ENCODE results near the gene PTGFRN.

The PTGFRN gene

DNA sequence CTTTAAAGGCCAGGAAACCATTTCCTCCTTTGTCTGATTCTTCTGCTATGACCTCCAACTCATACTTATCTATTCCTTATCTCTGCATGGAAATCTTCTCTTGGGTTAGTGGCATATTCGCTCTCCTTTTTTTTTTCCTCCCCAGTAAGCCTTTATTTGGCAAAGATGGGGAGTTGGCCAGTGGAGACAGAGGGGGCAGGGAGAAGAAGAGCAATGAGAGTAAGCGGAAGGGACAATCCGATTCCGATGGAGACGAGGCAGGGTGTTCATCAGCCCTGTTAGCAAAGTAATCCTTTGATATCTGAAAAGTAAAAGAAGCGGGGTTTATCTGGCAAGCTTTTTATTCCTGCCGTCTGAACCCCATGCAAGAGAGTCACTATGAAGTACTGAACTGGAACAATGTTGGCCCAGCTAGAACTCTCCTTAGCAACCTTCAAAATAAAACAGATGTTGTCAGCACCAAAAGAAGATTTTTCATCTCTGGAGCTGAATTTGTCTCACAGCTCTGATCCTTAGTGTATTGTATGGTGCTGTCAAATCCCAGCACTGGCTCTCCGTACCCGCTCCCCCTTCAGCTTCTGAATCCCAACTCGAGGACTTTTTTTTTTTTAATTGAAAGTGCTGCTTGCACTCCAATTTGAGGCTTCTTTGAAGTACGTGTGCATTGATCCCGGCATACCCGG lies 40.9 kb downstream of the PTGFRN start:
- Histone ChIP-seq H3K9ac (ENCODE audit: low read length) (no peak overlapping the region), H3K4me1 (ENCODE audit: control insufficient read depth, insufficient read depth, low read length) (no peaks in the 10 kb centered on the region), H3K9me3 (ENCODE audit: control insufficient read depth, low read length) (no peaks in the 10 kb centered on the region), H3K27me3 (ENCODE audit: control insufficient read depth, insufficient read depth, low read length) (no peaks in the 10 kb centered on the region), H3K4me3 (ENCODE audit: low read length) (no peak overlapping the region), H3K36me3 (ENCODE audit: control insufficient read depth, insufficient read depth, low read length) (peaks cover 7% of the 10 kb centered on the region)

DNA sequence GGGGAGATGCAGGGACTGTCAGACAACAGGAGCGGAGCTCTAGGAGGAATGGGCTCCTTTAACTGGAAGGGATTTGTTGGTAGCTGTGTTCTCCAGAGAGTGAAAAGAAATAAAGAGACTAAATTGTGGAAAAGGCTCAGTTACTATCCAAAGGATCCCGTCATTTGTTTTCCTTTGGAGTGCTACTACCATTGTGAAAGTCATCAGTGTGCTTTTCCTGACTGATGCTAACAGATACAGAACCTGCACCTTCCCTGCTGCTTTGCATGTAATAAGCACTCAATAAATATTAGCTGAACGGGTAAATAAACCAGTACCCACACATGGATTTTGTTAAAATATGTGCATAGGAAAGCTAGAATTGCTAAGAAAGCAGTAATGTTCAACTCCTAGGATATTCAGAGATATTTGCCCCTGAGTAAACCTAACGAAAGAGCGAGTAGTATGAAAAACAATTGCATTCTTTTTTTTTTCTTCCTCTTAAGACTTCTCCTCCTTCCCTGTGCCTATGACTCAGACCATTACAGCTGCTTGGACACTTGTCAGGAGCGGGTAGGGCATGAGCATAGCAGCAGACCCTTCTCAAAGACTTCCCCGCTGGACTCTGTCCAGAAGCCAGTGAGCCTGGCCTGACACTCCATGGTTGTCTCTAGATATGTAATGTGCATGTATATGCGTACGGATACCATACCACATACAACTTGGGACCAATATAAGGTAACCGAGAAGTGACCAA lies 41.7 kb downstream of the PTGFRN start:
- H3K4me1 ChIP-seq (ENCODE audit: control insufficient read depth, insufficient read depth, low read length) = no peaks in the 10 kb centered on the region
- peaks cover 7% of the 10 kb centered on the region for H3K36me3 ChIP-seq (ENCODE audit: control insufficient read depth, insufficient read depth, low read length)
- H3K9me3 ChIP-seq (ENCODE audit: control insufficient read depth, low read length) = no peaks in the 10 kb centered on the region
- no peak overlapping the region for H3K4me3 ChIP-seq (ENCODE audit: low read length)
- no peaks in the 10 kb centered on the region for H3K27me3 ChIP-seq (ENCODE audit: control insufficient read depth, insufficient read depth, low read length)
- no peak overlapping the region for H3K9ac ChIP-seq (ENCODE audit: low read length)

DNA sequence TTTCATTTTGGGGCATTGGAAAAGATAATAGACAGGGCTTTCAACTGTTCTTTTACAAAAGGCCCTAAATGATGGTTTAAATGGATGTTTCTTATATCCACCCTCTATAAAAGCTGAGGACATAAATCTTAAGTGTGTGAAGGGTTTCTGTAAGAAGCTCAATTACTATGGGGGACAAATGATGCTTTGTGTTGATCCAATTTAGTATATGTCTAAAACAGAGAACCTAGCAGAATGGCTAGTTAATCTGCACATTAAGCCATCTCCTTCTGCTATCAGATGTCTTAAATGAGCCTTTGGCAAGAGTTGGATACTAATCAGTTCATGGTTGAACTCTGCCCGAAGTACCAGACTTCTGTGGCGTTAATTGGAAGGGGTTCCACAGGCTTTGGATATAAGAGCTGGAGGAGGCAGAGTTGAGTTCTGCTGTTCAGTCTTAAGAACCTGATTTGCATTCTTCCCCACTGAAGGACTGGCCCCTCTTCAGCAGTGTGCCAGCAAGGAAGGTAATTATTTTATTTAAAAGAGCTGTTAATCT lies 43.1 kb downstream of the PTGFRN start:
- H3K4me1 ChIP-seq (ENCODE audit: control insufficient read depth, insufficient read depth, low read length) = no peaks in the 10 kb centered on the region
- H3K36me3 ChIP-seq (ENCODE audit: control insufficient read depth, insufficient read depth, low read length) = peaks cover 7% of the 10 kb centered on the region
- H3K27me3 ChIP-seq (ENCODE audit: control insufficient read depth, insufficient read depth, low read length) = no peaks in the 10 kb centered on the region
- H3K9ac ChIP-seq (ENCODE audit: low read length) = no peak overlapping the region
- no peaks in the 10 kb centered on the region for H3K9me3 ChIP-seq (ENCODE audit: control insufficient read depth, low read length)
- no peak overlapping the region for H3K4me3 ChIP-seq (ENCODE audit: low read length)

DNA sequence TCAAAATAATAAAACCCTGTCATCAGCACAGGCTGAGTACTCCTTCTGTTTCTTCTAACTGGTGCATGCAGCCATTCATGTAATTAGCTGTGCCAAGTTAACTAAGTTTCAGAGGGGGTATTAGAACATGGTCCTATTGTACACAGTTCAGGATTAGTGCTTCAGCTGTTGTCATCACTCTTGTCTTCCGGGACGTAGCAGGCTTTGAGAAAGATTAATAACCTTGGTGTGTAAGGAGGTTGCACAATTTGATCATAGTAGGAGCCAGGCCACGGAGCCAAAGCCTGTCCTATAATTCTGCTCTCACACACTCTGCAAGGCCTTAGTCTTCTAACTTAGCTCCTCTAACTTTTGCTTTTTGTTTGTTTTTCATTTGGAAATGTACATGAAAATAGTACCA lies 44.7 kb downstream of the PTGFRN start:
- no peak overlapping the region for H3K9ac ChIP-seq (ENCODE audit: low read length)
- no peaks in the 10 kb centered on the region for H3K27me3 ChIP-seq (ENCODE audit: control insufficient read depth, insufficient read depth, low read length)
- no peaks in the 10 kb centered on the region for H3K9me3 ChIP-seq (ENCODE audit: control insufficient read depth, low read length)
- peaks cover 8% of the 10 kb centered on the region for H3K4me1 ChIP-seq (ENCODE audit: control insufficient read depth, insufficient read depth, low read length)
- H3K36me3 ChIP-seq (ENCODE audit: control insufficient read depth, insufficient read depth, low read length) = peaks cover 3% of the 10 kb centered on the region
- no peak overlapping the region for H3K4me3 ChIP-seq (ENCODE audit: low read length)

DNA sequence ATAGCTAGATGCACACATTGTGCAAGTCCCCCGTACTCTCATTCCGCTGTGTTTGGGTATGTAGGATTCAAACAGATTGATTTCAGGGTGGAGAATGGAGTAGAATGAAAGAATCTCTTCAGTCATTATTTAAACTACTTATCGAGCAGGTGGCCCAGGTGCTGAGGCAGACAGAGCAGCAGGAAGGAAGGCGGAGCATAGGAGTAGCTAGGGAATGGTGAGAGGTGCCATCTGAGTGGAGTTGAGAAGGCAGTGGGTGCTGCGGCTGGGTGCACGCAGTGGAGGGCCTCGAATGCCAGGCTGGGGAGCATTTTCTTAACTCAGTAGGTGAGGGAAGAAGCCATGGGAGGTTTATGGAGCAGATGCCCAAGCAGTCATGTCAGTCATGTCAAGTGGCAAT lies 46.7 kb downstream of the PTGFRN start:
- Histone ChIP-seq H3K9me3 (ENCODE audit: control insufficient read depth, low read length) (no peaks in the 10 kb centered on the region), H3K36me3 (ENCODE audit: control insufficient read depth, insufficient read depth, low read length) (no peaks in the 10 kb centered on the region), H3K27me3 (ENCODE audit: control insufficient read depth, insufficient read depth, low read length) (no peaks in the 10 kb centered on the region), H3K4me1 (ENCODE audit: control insufficient read depth, insufficient read depth, low read length) (peaks cover 8% of the 10 kb centered on the region), H3K9ac (ENCODE audit: low read length) (no peak overlapping the region), H3K4me3 (ENCODE audit: low read length) (no peak overlapping the region)

DNA sequence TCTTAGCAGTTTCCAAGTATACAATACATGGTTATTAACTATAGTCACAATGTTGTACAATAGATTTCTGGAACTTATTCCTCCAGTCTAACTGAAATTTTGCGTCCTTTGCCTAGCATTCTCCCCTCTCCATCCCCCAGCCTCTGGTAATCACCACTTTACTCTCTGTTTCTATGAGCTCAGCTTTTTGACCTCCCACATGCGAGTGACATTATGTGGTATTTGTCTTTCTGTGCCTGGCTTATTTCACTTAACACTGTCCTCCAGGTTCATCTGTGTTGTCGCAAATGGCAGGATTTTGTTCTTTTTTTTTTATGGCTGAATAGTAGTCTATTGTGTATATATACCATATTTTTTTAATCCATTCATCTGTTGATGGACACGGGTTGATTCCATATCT lies 47.9 kb downstream of the PTGFRN start:
- no peak overlapping the region for H3K9ac ChIP-seq (ENCODE audit: low read length)
- peaks cover 3% of the 10 kb centered on the region for H3K36me3 ChIP-seq (ENCODE audit: control insufficient read depth, insufficient read depth, low read length)
- H3K27me3 ChIP-seq (ENCODE audit: control insufficient read depth, insufficient read depth, low read length) = no peaks in the 10 kb centered on the region
- no peaks in the 10 kb centered on the region for H3K9me3 ChIP-seq (ENCODE audit: control insufficient read depth, low read length)
- H3K4me1 ChIP-seq (ENCODE audit: control insufficient read depth, insufficient read depth, low read length) = peaks cover 8% of the 10 kb centered on the region
- no peak overlapping the region for H3K4me3 ChIP-seq (ENCODE audit: low read length)

DNA sequence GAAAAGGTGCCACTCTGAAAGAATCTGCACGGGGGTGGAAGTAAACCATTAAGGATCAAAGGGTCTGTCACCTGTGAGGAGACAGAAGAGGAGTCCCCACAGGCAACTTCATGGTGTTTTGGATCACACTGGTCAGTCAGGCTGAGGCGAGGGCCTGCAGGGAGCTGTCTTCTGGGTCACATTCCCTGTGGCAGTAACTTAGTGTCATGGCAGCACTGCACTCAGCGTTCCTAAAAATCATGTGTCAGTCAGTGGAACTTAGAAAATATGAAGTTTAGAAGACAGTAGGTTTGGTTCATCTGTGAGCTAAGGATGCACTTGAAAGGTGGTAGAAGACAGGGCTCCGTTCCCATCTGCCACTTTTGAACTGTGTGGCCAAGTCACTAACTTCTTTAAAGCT lies 48.4 kb downstream of the PTGFRN start:
- H3K9ac ChIP-seq (ENCODE audit: low read length) = no peak overlapping the region
- H3K9me3 ChIP-seq (ENCODE audit: control insufficient read depth, low read length) = no peaks in the 10 kb centered on the region
- H3K27me3 ChIP-seq (ENCODE audit: control insufficient read depth, insufficient read depth, low read length) = no peaks in the 10 kb centered on the region
- no peak overlapping the region for H3K4me3 ChIP-seq (ENCODE audit: low read length)
- H3K4me1 ChIP-seq (ENCODE audit: control insufficient read depth, insufficient read depth, low read length) = peaks cover 8% of the 10 kb centered on the region
- peaks cover 7% of the 10 kb centered on the region for H3K36me3 ChIP-seq (ENCODE audit: control insufficient read depth, insufficient read depth, low read length)

DNA sequence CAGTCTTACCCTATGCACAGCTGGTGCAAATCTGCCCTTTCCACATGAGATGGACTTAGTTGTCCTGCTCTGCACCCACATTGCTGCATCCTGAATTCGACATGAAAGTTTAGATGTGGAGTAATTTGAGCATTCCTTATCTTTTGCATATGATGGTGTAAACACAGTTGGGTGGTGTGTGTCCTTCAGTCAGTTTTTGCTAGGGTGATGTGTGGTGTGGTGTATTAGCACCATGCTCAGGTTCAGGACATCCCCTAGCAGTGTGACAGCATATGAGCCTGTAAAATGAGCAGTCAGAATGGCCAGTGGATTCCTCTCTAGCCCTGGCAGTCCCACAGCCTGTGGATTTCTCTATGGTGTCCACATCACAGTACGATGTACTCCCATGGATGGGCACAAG lies 49.3 kb downstream of the PTGFRN start:
- H3K27me3 ChIP-seq (ENCODE audit: control insufficient read depth, insufficient read depth, low read length) = no peaks in the 10 kb centered on the region
- H3K9me3 ChIP-seq (ENCODE audit: control insufficient read depth, low read length) = no peaks in the 10 kb centered on the region
- H3K36me3 ChIP-seq (ENCODE audit: control insufficient read depth, insufficient read depth, low read length) = peaks cover 9% of the 10 kb centered on the region
- no peak overlapping the region for H3K9ac ChIP-seq (ENCODE audit: low read length)
- H3K4me1 ChIP-seq (ENCODE audit: control insufficient read depth, insufficient read depth, low read length) = peaks cover 8% of the 10 kb centered on the region
- H3K4me3 ChIP-seq (ENCODE audit: low read length) = no peak overlapping the region

DNA sequence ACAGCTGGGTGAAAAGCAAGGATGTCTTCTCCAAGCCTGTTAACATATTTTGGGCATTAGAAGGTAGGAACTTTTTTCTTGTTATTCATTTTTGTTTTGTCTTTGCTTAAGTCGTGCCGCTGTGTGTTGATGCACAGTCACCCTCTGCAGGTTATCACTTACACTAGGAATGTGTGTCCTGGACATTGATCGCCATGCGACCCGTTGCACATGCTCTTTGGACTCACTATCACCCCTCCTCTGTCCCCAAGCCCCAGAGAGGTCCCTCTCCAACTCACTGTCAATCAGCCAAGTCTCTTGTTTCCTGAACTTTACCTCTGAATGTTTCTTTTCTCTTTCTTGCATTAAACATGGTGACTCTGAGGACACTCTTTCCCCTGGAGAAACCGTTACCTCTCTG lies 51.9 kb downstream of the PTGFRN start:
- Histone ChIP-seq H3K9ac (ENCODE audit: low read length) (no peak overlapping the region), H3K4me1 (ENCODE audit: control insufficient read depth, insufficient read depth, low read length) (peaks cover 8% of the 10 kb centered on the region), H3K27me3 (ENCODE audit: control insufficient read depth, insufficient read depth, low read length) (no peaks in the 10 kb centered on the region), H3K4me3 (ENCODE audit: low read length) (no peak overlapping the region), H3K36me3 (ENCODE audit: control insufficient read depth, insufficient read depth, low read length) (peaks cover 12% of the 10 kb centered on the region), H3K9me3 (ENCODE audit: control insufficient read depth, low read length) (no peaks in the 10 kb centered on the region)

DNA sequence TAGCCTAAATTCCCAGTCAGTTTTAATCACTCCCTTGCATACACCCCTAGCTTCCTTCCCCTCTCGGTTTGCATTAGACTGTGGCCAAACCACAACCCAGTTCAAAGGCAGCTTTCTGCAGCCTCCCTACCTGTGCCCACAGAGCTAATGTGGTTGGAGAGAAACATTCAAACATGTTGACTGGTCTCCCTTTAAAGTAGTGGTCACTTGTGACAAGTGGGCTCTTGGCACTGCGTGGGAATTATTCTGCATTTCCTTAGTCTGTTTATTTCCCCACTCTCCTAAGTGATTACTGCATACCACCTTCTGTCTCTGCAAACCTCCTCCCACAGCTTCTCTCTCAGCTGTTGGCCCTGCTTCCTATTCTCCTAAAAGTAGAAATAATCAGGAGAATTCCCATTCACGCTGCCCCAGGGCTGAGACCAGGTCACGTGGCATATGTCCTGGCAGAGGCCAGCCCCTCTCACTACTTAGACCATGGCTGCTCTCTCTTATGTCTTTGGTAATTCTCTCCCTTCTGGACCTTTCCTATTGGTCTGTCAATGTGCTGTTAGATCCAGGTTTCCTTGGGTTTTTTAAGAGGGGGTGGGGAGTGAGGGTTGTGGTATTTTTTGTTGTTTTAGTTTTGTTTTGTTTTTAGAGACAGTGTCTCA lies 53.4 kb downstream of the PTGFRN start:
- Histone ChIP-seq H3K27me3 (ENCODE audit: control insufficient read depth, insufficient read depth, low read length) (no peaks in the 10 kb centered on the region), H3K4me1 (ENCODE audit: control insufficient read depth, insufficient read depth, low read length) (peaks cover 8% of the 10 kb centered on the region), H3K9ac (ENCODE audit: low read length) (no peak overlapping the region), H3K36me3 (ENCODE audit: control insufficient read depth, insufficient read depth, low read length) (peaks cover 12% of the 10 kb centered on the region), H3K9me3 (ENCODE audit: control insufficient read depth, low read length) (no peaks in the 10 kb centered on the region), H3K4me3 (ENCODE audit: low read length) (no peak overlapping the region)

DNA sequence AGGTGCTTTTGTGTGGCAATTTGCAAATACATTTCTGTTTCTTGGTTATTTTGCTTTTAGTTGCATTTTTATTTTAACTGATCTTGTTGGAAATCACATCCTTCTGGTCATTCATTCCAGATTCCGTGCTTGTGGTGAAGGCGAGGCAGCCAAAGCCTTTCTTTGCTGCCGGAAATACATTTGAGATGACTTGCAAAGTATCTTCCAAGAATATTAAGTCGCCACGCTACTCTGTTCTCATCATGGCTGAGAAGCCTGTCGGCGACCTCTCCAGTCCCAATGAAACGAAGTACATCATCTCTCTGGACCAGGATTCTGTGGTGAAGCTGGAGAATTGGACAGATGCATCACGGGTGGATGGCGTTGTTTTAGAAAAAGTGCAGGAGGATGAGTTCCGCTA lies 57.1 kb downstream of the PTGFRN start:
- H3K27me3 ChIP-seq (ENCODE audit: control insufficient read depth, insufficient read depth, low read length) = no peaks in the 10 kb centered on the region
- H3K4me3 ChIP-seq (ENCODE audit: low read length) = no peak overlapping the region
- peaks cover 12% of the 10 kb centered on the region for H3K36me3 ChIP-seq (ENCODE audit: control insufficient read depth, insufficient read depth, low read length)
- H3K9ac ChIP-seq (ENCODE audit: low read length) = no peak overlapping the region
- H3K4me1 ChIP-seq (ENCODE audit: control insufficient read depth, insufficient read depth, low read length) = no peaks in the 10 kb centered on the region
- no peaks in the 10 kb centered on the region for H3K9me3 ChIP-seq (ENCODE audit: control insufficient read depth, low read length)

DNA sequence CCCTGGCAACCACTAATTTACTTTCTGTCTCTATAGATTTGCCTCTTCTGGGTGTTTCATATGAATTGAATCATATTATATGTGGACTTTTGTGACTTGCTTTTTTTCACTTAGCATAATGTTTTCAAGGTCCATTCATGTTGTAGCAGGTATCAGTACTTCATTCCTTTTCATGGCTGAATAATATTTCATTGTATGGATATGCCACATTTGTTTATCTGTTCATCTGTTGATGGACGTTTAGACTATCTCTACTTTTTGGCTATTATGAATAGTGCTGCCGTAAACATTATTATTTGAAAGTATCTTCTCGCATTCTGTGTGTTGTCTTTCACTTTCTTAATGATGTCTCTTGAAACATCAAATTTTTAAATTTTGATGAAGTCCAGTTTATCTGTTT lies 59.0 kb downstream of the PTGFRN start:
- Histone ChIP-seq H3K4me3 (ENCODE audit: low read length) (no peak overlapping the region), H3K4me1 (ENCODE audit: control insufficient read depth, insufficient read depth, low read length) (no peaks in the 10 kb centered on the region), H3K27me3 (ENCODE audit: control insufficient read depth, insufficient read depth, low read length) (no peaks in the 10 kb centered on the region), H3K36me3 (ENCODE audit: control insufficient read depth, insufficient read depth, low read length) (peaks cover 5% of the 10 kb centered on the region), H3K9ac (ENCODE audit: low read length) (no peak overlapping the region), H3K9me3 (ENCODE audit: control insufficient read depth, low read length) (no peaks in the 10 kb centered on the region)
